Stomach (tissue), 4 donors: ENCODE measurements around the gene NKIRAS1.
A peak's percentile ranks its signal among the peaks of the same experiment; 100 is the strongest.

Source experiments
- CTCF ChIP-seq, 7 experiments: fragments of 450-650 bp in 4 of 7; fragments of 200-600 bp in 3 of 7; sonication (generic) in 3 of 7; IDR thresholded peaks; one replicate each; pipeline ENCODE4 v1.5.1; 2016 to 2019; ENCODE audit warnings: antibody characterized with exemption in 7 of 7, control low read depth in 2 of 7, mild to moderate bottlenecking in 1 of 7
- POLR2AphosphoS5 ChIP-seq, 3 donors: sonication (generic); formaldehyde crosslinking; IDR thresholded peaks; one replicate each; pipeline ENCODE4 v1.6.1; 2016; ENCODE audit warnings: antibody characterized with exemption in 3 of 3

- TF ChIP-seq POLR2AphosphoS5 (IDR thresholded peaks at IDR 0.05) (peak in 2 of 3 donors; percentile 17 to 64), CTCF (IDR thresholded peaks at IDR 0.05) (no peak)
Observed at GRCh38 chr3:23959135-23959900, 42.5 kb upstream of the NKIRAS1 start.
